Stimulated activated CD4-positive, alpha-beta T cell treated with anti-CD3 and anti-CD28 coated beads, Interleukin-2, amount 100 ng/mL, for 24 hours (primary cell): Measurements from ENCODE around the gene HOXA6.

Experiments
- DNase-seq, 2 donors: peaks; one replicate each; pipeline ENCODE4 v3.0.0-alpha.2; 2020

HOXA6 gene

DNA sequence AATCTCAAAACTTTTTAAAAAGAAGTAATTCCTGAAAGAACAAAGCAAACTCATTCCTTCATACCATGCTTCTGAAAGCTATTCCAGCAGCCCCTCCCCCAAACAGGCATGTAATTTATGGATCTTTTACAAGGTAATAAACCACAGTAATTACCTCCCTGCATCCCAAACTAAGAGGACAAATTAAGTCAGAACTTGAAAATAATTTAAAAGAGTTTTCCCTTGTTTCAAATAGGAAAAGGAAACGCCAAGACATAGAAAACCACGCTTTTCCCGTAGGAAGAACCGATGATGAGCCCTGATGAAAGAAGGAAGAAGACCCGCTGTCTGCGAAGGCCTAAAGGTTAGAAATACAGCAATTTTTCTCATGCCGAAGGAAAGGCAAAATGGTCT lies 25.9 kb downstream of the HOXA6 start:
- DNase-seq: no peak

DNA sequence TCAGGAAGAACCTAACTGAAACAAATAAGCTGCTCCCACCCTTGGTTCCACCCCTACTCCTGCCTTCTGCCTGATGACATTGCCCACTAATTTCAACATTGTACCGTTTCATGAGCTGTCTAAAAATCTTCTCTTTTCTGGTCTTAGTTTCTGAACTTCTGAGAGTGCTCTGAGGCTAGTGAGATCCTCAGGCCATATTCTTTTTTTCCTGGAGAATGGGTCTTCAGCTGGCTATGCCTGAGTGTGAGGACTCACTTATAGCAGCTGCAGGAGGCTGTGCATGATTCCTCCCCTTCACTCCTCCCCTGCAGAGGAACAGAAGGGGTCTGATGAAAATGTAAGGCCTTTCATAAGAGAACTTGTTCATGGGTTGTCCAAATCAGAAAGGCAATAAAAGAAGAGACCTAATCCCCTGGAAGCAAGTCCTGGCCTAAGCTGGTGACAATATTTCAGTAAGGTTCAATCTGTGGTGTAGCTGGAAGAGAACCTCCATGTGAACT lies 28.1 kb downstream of the HOXA6 start:
- DNase-seq: no peak

DNA sequence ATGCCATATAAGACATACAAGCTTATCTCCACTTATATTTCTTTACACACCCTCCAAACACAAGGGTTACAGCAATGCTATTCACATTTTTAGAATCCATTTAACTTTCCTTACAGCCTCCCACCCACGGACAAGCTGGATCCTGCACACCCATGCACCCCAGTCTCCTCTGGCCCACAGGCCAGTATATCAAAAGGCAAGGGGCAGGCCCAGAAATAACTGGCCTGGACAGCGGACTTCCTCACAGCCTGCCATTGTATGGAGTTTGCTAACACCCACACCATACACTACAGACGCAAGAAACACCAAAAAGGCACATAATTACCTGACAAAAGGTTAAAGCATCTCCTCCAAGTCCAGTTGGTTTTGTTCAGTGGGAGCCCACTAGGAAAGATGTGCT lies 29.0 kb downstream of the HOXA6 start:
- no peak for DNase-seq

DNA sequence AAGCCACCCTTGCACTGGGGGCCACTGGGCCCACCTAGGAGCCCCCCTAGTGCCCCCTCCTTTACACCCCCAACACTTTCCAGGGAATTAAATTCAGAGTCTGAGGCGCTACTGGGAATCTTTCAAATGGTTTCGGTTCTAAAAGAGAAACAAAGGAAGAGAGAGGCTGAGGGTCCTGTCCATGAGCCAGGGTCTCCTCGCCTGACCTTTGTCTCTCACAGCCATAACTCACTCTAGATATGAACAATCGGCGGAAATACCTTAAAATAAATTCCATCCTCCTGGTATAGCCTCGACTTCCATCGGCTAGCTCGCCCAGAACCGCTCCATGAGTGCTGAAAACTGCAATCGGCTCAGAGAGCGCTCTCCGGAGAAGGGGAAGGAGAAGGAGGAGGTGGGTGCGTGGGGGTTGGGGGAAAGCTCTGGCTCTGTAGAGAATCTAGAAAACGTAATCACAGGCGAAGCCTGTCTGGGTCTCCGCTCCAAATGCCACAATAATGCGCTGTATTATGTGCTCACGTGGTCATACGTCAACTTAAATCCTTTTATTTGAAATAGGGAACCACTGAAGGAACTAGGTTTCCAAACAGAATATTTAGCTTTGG lies 29.6 kb downstream of the HOXA6 start:
- no peak for DNase-seq

DNA sequence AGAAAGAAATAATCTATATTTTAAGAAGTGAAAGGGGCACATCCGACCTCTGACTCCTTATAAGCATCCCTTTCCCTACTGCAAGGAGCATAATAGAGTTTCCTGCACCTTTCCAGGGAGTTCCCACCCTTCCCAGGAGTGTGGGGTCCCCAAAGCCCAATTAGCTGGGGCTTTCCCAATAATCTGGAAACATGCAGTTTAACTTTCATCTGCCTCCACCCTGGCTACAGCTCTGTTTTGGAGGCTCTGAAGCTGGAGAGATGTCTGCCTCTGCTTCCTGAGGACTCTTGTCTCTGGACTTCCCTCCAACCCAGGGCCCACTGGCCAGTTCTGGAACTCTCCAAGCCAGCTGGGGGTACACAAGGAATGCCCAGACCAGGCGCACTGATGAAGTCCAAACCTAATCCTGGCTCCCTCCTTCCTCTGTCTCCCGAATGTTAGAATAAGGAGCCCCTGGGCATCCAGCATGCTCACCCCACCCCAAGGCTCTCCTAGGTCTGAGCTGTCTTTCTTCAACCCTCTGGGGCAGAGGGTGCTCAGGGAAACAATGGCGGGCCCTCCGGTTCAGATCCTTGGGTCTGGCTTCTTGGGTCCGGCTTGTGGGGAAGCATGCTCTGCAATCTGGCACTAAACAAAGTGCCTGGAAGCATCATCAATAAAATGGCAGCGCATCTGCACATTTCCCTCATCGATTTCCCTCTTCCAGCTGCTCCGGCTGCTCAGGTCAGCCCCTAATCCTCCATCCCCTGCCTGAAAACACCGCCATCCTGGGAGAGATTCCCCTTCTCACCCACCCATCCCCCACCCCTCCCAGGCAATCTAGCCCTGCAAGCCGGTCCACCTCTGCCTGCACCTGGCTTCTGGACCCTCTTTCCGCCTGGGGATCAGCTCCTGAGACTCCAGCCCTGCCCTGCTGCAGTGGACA lies 30.4 kb downstream of the HOXA6 start:
- no peak for DNase-seq

DNA sequence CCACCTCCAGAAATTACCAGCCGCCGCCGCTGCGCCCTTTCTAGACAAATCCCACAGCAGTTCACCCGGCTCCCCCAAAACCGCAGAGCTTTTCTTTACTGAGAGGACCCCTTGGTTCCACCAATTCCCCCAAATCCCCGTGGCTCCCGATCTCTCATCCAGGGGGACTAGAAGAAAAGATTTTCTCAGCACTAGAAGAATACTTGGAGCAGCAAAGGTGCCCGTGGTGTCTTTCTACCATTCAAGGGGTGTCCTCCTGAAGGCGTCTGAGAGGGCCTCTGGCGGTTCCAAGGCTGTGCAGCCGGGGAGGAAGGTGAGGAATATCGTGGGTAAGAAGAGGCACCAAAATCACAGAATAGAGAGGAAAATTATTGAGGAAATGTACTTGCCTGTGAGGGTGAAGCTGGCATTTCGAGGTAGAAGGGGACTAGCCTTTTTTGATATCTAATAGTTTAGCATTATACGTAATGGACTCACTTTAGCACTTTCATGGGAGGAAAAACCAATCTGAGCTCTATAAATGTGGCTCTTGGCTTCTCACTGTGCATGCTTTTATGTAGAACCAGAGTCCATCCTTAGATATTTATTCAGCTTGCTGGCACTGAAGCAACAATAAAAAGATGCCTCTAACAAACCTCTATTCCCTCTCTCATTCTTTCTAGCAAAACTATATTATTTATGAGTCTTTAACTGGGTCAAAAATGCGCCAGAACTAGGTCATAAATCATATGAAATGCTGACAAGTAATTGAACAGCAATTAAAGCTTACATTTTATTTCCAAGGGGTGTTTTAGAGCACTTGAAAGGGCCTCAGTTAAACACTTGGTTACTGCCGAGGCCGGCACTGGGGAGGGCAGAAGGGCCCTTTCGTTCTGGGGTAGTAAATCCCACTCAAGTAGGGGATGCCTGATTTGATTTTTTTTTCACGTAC lies 31.3 kb downstream of the HOXA6 start:
- DNase-seq: no peak

DNA sequence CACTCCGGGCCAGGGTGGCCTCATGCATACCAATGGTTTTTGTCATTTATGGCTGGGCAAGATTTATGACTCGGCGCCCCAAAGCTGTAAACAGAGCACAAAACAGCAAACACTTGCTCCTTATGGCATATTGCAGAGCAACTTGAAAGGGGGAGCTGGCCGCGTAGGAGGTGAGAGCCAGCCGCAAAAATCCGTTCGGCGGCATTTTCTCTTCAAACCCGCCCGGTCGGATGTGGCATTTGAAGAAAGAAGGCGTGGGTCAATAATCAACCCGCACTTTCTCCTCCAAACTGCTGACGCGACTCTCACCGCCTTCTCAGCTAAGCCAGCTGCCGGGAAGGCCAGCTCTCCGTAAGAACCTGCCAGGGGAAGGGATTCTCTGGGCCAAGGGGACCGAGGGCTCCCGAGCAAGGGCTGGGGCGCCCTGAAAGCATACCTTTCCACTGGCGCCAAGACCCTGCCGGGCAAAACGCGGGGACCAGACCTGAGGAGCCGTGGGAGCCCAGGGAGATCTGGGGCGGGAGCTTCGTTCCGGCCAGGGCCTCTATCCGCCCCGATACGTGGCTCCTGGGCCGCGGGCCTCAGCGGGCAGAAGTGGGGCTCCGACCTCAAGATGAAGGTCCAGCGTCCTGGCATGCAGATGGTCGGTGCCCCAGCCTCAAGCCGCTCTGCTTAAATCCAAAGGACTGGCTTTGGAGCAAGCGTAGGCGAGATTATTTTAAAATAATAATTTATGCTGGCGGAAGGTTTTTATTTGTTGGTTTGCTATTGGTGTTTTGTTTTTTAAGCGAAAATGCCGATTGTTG lies 32.1 kb downstream of the HOXA6 start:
- no peak for DNase-seq

DNA sequence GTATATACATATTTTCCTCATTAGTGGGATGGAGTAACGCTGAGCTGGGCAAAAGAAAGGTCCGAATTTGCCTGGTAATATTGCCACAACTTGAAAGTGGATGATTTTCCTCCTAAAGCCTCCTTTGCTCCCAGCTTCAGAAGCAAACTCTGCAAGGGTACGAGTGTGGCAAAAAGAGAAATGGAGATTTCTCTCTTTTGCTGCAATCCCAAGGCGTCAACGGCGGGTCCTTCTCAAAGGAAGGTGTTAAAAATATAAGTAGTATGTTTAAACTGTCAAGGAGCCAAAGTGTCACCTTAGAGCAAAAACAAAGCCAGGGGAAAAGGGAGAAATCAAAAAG lies 32.7 kb downstream of the HOXA6 start:
- DNase-seq: no peak

DNA sequence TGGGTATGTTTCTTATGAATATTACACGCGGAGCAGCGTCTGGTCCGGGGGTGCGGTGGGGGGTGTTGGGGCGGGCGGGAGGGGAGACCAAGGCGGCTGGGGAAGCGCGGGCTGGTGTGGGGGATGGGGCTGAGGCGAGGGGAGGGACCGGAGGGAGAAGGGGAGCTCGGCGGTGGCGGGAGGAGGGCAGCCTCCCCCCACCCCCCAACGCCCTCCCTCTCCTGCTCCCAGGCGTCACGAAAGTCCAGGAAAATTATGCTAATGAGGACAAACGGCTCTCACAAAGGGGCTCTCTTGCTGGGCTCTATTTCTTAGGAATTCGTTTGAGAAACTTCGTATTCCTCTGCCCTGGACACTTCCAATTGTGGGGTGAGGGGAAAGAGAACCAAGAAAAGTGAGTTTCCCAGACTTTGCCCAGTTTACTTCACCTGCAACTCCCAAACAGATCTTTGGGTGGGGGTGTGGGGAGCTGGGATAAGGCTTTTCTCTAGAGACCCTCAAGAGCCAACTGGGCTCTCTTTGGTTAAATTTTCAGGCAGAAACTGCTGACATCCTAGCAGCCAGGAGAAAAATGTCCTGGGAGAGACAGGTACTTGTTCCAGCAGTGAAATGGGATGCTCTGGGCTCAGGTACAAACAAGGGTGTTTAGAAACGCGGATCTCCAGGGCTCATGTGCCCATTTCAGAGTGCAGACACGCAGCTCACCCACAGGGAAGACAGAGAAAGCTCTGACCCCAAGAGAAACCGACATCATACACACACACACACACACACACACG lies 33.4 kb downstream of the HOXA6 start:
- no peak for DNase-seq

DNA sequence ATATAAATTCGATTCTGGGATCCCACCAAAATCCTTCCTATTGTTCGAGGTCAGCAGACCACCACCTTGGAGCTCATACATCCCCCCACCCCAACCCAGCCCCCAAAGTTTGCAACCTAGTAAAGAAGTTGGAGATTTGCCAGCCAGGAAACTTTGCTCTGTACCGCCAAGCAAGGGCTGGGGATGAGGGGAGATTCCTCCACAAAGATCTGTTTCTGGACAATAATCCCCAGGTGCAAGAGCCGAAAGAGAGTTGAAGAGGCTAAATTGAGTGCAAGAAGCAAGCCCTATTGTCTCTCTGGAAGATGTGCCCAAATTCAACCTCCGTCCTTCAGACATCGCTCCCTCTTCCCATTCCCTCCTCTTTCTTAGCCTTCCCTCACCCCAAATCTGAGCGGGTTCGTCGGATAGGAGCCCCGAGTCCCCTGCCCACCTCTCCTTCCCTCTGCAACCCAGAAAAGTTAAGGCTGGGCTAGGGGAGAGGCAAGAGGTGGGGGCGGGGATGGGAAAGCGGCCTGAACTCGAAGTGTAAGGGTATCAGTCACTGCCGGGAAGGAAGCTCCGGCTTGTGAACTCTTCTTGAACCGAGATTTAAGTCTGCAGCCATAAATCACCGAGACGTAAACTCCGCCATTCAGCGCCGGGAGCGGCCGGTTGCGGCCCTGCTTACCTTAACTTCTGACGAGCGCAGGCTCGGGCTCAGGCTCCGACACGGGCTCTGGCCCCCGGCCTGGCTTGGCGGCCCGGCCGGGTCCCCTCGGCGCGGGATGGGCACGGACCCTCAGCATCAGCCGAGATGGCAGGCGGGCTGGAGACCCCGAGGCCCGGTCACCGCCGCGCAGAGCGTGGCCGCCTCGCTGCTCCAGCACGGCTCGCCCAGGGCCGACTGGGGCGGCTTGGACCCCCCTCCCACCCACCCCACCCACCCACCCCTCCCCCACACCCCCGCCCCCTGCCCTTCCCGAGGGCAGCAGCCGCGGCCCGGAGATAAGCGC lies 34.3 kb downstream of the HOXA6 start:
- no peak for DNase-seq

DNA sequence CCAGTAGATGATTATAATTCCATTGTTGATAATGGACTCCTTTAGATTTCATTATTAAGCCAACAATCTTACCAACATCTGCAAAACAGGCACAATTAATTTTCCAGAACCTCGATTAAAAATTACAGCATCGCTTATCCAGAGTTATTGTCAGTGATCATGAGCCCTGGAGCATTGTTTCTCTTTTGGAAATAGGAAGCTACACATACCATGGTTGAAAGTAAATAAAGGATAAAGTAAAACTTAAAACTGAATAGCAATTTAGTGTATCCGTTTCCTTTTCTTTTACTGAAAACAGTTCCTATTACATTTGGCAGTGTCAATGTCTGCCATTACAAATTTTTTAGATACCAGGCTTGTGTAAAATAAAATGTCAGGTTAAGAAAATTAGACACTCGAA lies 35.2 kb downstream of the HOXA6 start:
- DNase-seq: no peak

DNA sequence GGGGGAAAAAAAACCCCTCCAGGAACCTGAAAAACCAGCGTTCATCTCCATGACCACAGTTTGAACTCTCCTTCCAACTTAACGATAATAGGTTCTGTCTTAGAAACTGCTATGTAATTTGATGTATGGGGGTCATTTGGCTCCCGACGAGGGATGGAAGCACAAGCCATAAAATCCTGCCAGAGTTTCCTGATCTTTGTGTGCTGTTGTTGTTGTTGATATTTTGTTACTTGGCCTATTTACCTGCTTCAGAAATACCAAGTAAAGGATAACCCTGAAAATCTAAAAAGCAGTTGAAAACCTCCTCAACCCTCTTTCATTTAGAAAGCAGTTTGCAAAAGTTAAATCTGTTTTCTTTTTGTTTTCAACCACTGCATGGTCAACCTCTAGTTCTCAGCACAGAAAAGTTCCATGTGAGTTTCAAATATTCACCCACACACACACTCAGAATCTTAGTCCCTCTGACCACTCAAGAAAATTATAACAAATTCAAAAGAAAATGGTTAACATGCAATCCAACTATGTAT lies 35.8 kb downstream of the HOXA6 start:
- DNase-seq: no peak

DNA sequence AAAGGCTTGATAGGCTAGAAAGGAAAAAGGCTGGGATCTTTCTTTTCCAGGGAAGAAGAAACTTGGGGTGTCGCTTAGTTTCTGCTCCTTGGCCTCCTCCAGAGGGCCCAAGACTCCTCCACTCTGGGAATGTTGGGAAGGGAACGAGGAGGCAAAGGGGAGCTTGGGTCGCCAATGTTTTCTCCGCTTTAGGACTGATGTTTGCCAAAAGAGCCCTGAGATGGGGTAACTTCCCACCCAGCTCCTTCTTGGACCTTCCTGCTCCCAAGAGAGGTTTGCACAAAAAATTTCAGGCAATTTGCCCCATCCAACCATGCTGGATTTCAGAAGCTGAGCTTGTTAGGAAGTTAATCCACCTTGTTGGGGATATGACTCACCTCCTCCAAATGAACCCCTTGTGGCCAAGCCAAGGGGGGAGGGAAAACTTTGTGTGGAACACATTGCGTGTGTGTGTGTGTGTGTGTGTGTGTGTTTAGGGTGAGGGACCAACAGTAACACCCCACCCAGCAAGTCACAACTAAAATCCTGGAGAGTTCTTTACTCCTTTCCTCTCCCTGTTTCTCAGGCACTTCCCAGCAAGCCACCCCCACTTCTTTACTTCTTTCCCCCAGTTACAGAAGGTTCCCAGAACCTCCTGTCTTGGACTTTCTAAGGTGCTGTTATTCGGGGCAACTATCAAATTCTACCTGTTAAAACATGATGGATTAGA lies 36.4 kb downstream of the HOXA6 start:
- DNase-seq: no peak

DNA sequence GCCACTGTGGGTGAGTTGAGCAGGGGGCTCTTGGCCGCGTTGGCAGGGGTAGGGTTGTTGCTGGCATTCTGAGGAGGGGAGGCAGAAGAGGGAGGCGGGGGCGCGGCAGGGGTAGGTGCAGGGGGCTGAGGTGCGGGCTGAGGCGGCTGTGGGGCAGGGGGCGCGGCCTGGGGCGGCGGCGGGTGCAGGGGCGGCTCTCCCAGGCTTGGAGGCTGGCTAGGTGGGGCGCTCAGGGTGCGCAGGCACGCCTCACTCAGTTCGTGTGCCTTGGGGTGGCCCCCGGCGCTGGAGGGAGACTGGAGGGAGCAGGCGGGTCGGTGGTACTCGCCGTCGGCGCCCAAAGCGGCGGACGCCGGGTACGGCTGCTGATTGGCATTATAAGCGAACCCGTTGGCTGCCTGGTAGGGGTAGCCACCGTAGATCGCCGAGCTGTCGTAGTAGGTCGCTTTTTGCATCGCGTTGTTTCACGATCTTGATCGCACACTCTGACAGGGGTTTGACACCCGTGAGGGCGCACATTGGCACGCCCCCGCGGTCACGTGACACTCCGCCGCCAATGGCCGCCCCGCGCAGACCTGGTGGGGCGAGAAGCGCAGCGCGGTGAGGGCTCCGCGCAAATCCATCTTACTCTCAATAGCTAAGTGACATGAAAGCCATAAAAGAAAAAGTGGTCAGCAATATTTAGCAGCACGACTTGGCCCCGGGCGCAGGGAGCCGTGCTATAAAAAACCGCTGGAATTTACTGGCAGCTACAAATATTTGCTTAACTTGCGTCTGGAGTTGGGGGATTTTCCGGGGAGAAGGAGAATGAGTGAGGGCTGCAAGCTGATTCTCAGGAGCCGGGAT lies 37.2 kb downstream of the HOXA6 start:
- DNase-seq: no peak

DNA sequence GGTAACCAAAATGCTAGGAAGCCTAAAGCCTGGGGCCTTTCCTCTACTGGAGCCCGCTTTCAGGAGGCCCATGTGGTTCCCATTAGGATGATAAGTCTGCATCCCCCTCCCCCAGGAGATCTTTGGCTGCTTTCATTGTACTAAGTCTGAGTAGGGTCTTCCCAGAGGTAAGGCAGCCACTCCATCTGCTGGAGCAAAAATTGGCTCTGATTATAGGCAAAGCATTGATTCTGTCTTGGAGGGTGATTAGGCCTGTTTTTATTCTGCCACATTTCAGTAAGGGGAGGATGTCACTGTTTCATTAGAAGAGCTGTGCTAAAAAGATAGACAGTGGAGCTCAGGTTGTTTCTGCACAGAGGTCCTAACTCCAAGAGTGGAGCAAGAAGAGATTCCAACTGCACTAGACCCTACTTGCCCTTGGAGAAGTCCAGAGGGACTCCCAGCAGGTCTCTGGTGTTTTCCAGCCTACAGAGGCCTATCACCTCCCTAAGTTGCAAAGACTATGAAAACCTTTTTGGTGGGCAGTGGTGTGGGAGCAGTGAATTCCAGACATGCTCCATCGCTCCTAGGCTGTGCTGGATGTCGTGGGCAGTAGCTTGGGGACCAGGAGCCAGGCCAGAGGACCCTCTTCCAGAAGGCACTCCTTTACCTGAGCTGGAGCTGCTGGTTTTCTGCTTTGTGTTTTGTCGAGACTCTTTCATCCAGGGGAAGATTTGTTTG lies 37.9 kb downstream of the HOXA6 start:
- DNase-seq: no peak

DNA sequence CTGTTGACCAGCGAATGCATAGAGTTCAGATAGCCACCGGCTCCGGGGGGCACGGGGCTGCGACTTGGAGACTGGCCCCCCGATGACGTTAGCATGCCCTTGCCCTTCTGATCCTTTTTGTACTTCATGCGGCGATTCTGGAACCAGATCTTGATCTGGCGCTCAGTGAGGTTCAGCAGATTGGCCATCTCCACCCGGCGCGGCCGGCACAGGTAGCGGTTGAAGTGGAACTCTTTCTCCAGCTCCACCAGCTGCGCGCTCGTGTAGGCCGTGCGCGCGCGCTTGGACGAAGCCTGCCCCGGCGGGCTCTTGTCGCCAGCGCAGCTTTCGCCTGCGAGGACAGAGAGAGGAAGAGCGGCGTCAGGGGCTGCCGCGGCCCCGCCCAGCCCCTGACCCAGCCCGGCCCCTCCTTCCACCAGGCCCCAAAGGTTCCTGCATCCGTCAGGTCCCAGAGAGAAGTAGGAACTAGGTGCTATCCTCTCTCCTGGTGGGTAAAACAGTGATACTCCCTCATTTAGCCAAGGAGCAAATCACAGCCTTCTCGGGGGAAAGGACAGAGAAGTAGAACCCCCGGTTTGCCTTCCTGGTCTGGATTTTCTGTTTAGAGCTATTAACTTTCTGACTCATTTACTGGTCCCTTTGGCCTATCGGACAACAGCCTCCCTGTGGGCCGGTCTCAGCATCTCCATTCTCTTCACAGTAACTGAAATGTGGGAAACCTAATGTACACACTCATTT lies 39.0 kb downstream of the HOXA6 start:
- DNase-seq: no peak
